Upper lobe of left lung (tissue), 6 donors: Measurements from ENCODE around the gene ZNF362. TPM values are rescaled to one million over a fixed set of nuclear protein-coding genes. Genes with fewer than 3 reads are reported as not detected.
"Not testable (repeated sequence)": the region's sequence is repeated elsewhere in the genome, so short reads cannot be mapped to it uniquely, and the experiment has no call there.

Source experiments
- ATAC-seq, 2 donors: fragments of 200-7000 bp; cut with Tn5 transposase; one replicate each; pipeline ENCODE4 v1.9.1; 2022; ENCODE audit warnings: mild to moderate bottlenecking in 2 of 2, moderate library complexity in 2 of 2; ENCODE audit not compliant: low FRiP score in 2 of 2
- DNase-seq, 2 donors: peaks; one replicate each; pipeline ENCODE4 v3.0.0-alpha.2; 2019 to 2020
- H3K27ac ChIP-seq, 4 donors: fragments of 200-600 bp; sonication (generic); one replicate each; pipeline ENCODE4 v1.5.1; 2016 to 2019
- H3K27me3 ChIP-seq, 4 donors: fragments of 200-600 bp; sonication (generic); one replicate each; pipeline ENCODE4 v1.5.1; 2017 to 2019
- H3K36me3 ChIP-seq, 4 donors: fragments of 200-600 bp; sonication (generic); one replicate each; pipeline ENCODE4 v1.5.1; 2016 to 2019
- H3K4me1 ChIP-seq, 4 donors: fragments of 200-600 bp; sonication (generic); one replicate each; pipeline ENCODE4 v1.5.1; 2018 to 2019
- H3K4me3 ChIP-seq, 4 donors: fragments of 200-600 bp; sonication (generic); one replicate each; pipeline ENCODE4 v1.5.1; 2017 to 2019; ENCODE audit warnings: mild to moderate bottlenecking in 2 of 4, moderate library complexity in 1 of 4
- H3K9me3 ChIP-seq, 4 donors: fragments of 200-600 bp; sonication (generic); one replicate each; pipeline ENCODE4 v1.5.1; 2018 to 2019
- EP300 ChIP-seq, 4 donors: sonication (generic); formaldehyde crosslinking; IDR thresholded peaks; one replicate each; pipeline ENCODE4 v1.5.1; 2017; ENCODE audit warnings: antibody characterized with exemption in 4 of 4, control low read depth in 2 of 4
- POLR2A ChIP-seq, 4 donors: fragments of 450-650 bp; IDR thresholded peaks; one replicate each; pipeline ENCODE4 v1.5.1; 2016 to 2017; ENCODE audit warnings: antibody characterized with exemption in 4 of 4, mild to moderate bottlenecking in 2 of 4
- POLR2AphosphoS5 ChIP-seq, 2 donors: sonication (generic); formaldehyde crosslinking; IDR thresholded peaks; one replicate each; pipeline ENCODE4 v1.5.1; 2017; ENCODE audit warnings: antibody characterized with exemption in 2 of 2
- WGBS, 2 donors: methylation state at CpG; one replicate each; pipeline ENCODE4 v1.1.5; 2017 to 2018; 5-methylcytosine and 5-hydroxymethylcytosine counted together
- total RNA-seq, 6 donors: library from RNA; depleted of rRNA in 4 of 6; stranded (reverse); fragments of >200 nt in 4 of 6; gene quantifications; one replicate each; pipeline versions ENCODE4 v1.1.0 to v1.2.1, GENCODE V29; 2016 to 2021
- TF ChIP-seq, protein P1 (sequence below), 6 experiments: fragments of 450-650 bp in 4 of 6; fragments of 200-600 bp in 2 of 6; sonication (generic) in 2 of 6; IDR thresholded peaks; one replicate each; pipeline ENCODE4 v1.5.1; 2016 to 2019; ENCODE audit warnings: antibody characterized with exemption in 6 of 6
- donor health status: DM: no; HTN: no; CAD: no; lungs with moderate emphysema.
- donor health status: DM: no; HTN: yes; CAD: no; lungs with severe emphysema.

Gene ZNF362
- total RNA-seq, 6 donors from 2014 or later = 14.9 to 41.0 (median 21.3) TPM

DNA sequence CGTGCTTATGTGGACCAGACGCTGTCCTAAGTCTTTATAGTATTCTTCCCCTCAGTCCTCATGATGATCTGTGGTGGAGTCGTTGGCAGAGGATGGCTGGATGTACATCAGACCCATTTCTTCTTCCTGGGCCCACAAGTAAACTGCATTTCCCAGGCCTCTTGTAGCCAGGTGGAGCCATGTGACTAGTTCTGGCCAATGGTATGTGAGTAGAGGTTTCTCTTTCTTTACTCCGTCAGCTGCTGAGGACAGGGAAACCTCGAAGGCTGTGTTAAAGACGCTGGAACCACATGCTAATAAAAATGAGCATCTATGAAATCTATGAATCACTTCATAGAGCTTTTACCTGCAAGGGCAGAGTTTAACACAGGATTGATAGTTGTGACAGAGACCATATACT lies 18.7 kb upstream of the ZNF362 start:
- TF ChIP-seq, protein P1, sequence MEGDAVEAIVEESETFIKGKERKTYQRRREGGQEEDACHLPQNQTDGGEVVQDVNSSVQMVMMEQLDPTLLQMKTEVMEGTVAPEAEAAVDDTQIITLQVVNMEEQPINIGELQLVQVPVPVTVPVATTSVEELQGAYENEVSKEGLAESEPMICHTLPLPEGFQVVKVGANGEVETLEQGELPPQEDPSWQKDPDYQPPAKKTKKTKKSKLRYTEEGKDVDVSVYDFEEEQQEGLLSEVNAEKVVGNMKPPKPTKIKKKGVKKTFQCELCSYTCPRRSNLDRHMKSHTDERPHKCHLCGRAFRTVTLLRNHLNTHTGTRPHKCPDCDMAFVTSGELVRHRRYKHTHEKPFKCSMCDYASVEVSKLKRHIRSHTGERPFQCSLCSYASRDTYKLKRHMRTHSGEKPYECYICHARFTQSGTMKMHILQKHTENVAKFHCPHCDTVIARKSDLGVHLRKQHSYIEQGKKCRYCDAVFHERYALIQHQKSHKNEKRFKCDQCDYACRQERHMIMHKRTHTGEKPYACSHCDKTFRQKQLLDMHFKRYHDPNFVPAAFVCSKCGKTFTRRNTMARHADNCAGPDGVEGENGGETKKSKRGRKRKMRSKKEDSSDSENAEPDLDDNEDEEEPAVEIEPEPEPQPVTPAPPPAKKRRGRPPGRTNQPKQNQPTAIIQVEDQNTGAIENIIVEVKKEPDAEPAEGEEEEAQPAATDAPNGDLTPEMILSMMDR (IDR thresholded peaks at IDR 0.05) = no peak
- TF ChIP-seq POLR2A (IDR thresholded peaks at IDR 0.05) (no peak), POLR2AphosphoS5 (IDR thresholded peaks at IDR 0.05) (no peak), EP300 (IDR thresholded peaks at IDR 0.05) (no peak)
- WGBS, 2 donors = 73 to 89% methylated on average over 6 of the region's 6 CpGs
- Histone ChIP-seq H3K36me3 (no peaks in the 10 kb centered on the region), H3K27me3 (no peaks in the 10 kb centered on the region), H3K4me1 (peaks cover 0 to 4% (median 0%) of the 10 kb centered on the region in 4 donors), H3K4me3 (no peak overlapping the region), H3K27ac (no peak overlapping the region), H3K9me3 (no peaks in the 10 kb centered on the region)
- ATAC-seq (no peak), DNase-seq (no peak)

DNA sequence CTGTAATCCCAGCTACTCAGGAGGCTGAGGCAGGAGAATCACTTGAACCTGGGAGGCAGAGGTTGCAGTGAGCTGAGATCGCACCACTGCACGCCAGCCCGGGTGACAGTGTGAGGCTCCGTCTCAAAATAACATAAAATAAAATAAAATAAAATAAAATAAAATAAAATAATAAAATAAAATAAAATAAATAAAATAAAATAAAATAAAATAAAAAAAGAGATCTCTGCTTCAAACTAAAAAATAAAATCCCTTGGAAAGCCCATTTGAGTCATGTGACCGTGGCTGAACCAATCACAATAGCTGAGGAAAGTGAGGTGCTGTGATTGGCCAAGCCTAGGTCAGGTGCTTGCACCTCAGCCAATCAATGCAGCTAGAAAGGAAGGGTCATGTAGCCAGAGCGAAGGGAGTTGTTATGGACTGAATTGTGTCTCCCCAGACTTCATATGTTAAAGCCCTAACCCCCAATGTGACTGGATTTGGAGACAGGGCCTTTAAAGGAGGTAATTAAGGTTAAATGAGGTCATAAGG lies 18.0 kb upstream of the ZNF362 start:
- not testable (repeated sequence) for ATAC-seq, H3K4me3 ChIP-seq, H3K27ac ChIP-seq, H3K27me3 ChIP-seq, DNase-seq, H3K9me3 ChIP-seq, H3K4me1 ChIP-seq, H3K36me3 ChIP-seq
- 97 to 98% methylated on average over 6 of the region's 6 CpGs for WGBS, 2 donors

DNA sequence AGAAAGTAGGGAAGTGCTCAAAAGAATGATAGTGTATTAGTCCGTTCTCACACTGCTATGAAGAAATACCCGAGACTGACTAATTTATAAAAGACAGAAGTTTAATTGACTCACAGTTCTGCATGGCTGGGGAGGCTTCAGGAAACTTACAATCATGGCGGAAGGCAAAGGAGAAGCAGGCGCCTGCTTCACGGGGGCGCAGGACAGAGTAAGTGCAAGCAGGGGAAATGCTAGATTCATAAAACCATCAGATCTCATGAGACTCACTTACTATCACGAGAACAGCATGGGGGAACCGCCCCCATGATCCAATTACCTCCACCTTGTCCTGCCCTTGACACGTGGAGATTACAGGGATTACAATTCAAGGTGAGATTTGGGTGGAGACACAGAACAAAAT lies 16.9 kb upstream of the ZNF362 start:
- WGBS, 2 donors = 81 to 82% methylated on average over 9 of the region's 9 CpGs
- H3K27me3 ChIP-seq, H3K9me3 ChIP-seq, H3K36me3 ChIP-seq, H3K4me1 ChIP-seq, H3K4me3 ChIP-seq, H3K27ac ChIP-seq, ATAC-seq, DNase-seq: not testable (repeated sequence)

DNA sequence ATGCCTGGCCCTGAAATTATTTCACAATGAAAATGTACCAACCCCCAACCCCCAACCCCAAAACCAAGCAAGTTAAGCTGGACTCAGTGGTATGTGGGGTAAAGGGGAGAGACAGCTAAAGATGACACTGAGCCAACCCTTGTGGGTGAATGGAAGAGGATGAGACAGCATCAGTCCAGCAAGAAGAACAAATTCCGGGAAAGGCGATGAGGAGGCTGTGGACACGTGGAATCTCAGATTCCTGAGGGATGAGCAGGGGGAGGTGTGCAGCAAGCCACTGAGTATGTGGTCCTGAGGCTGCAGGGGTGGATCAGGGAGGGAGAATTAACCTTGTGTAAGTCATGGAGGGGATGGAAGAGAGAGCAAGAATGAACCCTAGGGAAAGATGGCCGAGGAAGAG lies 14.4 kb upstream of the ZNF362 start:
- DNase-seq = no peak
- no peak overlapping the region for H3K4me3 ChIP-seq
- no peaks in the 10 kb centered on the region for H3K36me3 ChIP-seq
- TF ChIP-seq POLR2A (IDR thresholded peaks at IDR 0.05) = no peak
- no peak for TF ChIP-seq POLR2AphosphoS5 (IDR thresholded peaks at IDR 0.05)
- TF ChIP-seq EP300 (IDR thresholded peaks at IDR 0.05) = no peak
- TF ChIP-seq, protein P1 (IDR thresholded peaks at IDR 0.05) = no peak
- H3K9me3 ChIP-seq = no peaks in the 10 kb centered on the region
- no peak overlapping the region for H3K27ac ChIP-seq
- H3K27me3 ChIP-seq = no peaks in the 10 kb centered on the region
- WGBS, 2 donors = 79 to 81% methylated on average over 4 of the region's 4 CpGs
- H3K4me1 ChIP-seq = no peaks in the 10 kb centered on the region
- no peak for ATAC-seq

DNA sequence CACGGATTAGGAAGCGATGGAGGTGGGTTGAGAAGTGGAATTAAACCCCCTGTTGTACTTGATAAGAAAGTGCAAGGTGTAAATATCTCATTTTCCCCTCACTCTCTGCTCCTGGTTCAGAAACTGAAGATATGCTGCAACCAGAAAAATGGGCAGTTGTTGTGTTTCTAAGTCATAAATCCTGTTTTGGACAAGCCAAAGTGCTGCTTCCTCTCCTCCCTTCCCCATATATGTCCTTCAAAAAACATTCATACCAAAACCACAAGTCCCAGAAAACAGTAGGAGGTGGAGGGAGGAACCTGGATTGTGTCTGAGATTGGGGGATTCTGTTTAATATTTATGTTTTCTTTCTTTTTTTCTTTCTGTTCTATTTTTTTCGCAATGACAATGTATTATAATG lies 13.6 kb upstream of the ZNF362 start:
- no peaks in the 10 kb centered on the region for H3K9me3 ChIP-seq
- DNase-seq (no peak), ATAC-seq (no peak)
- 40 to 56% methylated on average over 3 of the region's 3 CpGs for WGBS, 2 donors
- H3K36me3 ChIP-seq = no peaks in the 10 kb centered on the region
- H3K27ac ChIP-seq = no peak overlapping the region
- no peaks in the 10 kb centered on the region for H3K27me3 ChIP-seq
- TF ChIP-seq POLR2A (IDR thresholded peaks at IDR 0.05) = no peak
- no peak for TF ChIP-seq POLR2AphosphoS5 (IDR thresholded peaks at IDR 0.05)
- TF ChIP-seq, protein P1 (IDR thresholded peaks at IDR 0.05) = no peak
- no peak for TF ChIP-seq EP300 (IDR thresholded peaks at IDR 0.05)
- H3K4me1 ChIP-seq = no peaks in the 10 kb centered on the region
- no peak overlapping the region for H3K4me3 ChIP-seq

DNA sequence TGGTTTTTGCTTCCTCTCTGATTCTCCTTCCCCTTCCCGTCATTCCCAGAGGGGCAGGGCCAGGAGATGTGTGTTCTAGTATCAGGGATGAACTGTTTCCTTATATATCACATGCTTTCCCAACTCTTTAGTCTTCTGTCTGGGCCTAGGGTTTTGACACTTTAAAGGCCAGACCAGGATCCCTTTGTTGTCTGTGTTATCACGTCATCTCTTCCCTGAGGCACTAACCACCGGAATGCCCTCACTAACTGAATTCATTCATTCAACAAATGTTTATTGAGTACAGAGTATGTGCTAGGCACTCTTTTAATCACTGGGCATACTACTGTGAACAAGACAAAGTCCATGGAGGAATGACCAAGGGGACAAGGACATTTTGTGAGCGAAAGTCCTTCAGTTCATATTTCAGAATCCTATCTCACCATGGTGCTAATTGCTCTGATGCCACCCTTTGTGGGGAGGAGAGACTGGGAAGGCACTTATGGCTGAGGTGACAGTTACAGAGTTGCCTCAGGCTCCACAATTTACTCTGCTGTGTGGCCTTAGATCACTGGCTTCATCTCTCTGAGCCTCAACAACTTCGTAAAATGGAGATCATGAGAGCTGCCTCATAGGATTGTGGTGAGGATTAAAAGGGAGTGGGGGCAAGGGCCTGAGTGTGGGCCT lies 12.0 kb upstream of the ZNF362 start:
- Histone ChIP-seq H3K4me1 (no peaks in the 10 kb centered on the region), H3K27me3 (no peaks in the 10 kb centered on the region), H3K9me3 (no peaks in the 10 kb centered on the region), H3K27ac (no peak overlapping the region), H3K36me3 (no peaks in the 10 kb centered on the region), H3K4me3 (no peak overlapping the region)
- ATAC-seq (no peak), DNase-seq (no peak)
- TF ChIP-seq POLR2AphosphoS5 (IDR thresholded peaks at IDR 0.05) (no peak), POLR2A (IDR thresholded peaks at IDR 0.05) (no peak), EP300 (IDR thresholded peaks at IDR 0.05) (no peak)
- TF ChIP-seq, protein P1 (IDR thresholded peaks at IDR 0.05) = no peak
- WGBS, 2 donors = 76 to 77% methylated on average over 5 of the region's 5 CpGs
